ENCODE data around the gene LPCAT1.

Gene LPCAT1

DNA sequence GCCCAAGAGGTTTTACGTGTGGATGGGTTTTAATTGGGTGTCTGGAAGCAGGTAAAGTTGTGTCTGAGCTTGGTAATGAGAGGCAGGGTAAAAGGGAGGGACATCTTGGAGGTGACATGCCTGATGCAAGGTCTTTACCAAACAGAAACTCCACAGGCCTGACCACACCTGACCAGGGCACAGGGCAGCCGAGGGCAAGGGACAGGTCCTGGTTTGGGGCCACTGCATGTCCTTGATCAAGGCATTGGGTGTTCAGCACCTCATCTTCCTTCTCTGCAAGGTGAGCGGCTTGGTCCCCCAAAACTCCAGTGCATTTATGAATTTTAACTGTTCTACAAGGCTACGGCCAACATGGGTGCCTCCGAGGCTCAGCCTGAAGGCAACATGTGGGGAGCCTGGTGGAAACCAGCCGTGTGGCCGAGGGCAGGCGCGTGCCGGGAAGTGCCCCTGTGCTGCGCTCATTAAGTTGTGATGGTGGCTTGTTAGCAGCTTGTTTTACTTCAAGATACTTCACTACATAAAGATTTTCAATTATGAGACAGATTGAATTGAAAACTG lies 30.7 kb upstream of the LPCAT1 start:
- no peak for DNase-seq
- no peaks in the 10 kb centered on the region for H3K27me3 ChIP-seq (replicated peaks in 2 of 5; ENCODE audit: control insufficient read depth in 4 of 5, insufficient read depth in 5 of 5, low read length in 4 of 5)
- ChIA-PET CTCF (interaction anchor here (1.0 kb wide), 1 partner anchor 90 kb away, joined by 3 read pairs; no protein-coding TSS in a partner anchor), POLR2A (no interaction called here)
- H3K4me3 ChIP-seq (ENCODE audit: control insufficient read depth in 1 of 7, extremely low read depth in 1 of 7, insufficient read depth in 4 of 7, low read depth in 2 of 7, low read length in 6 of 7), result no peak overlapping the region
- no peaks in the 10 kb centered on the region for H3K9me3 ChIP-seq (ENCODE audit: control extremely low read depth in 1 of 5, control insufficient read depth in 4 of 5, insufficient read depth in 2 of 5, low read depth in 1 of 5, low read length in 4 of 5)
- H3K4me1 ChIP-seq (ENCODE audit: control extremely low read depth in 1 of 4, control insufficient read depth in 4 of 4, insufficient read depth in 4 of 4, low read length in 3 of 4), result no peaks in the 10 kb centered on the region
- WGBS (ENCODE audit: insufficient coverage), result 96% methylated on average over 5 of the region's 11 CpGs
- H3K27ac ChIP-seq (ENCODE audit: insufficient read depth in 1 of 2, low read depth in 1 of 2, low read length in 2 of 2, poor library complexity in 1 of 2, severe bottlenecking in 2 of 2), result no peak overlapping the region
- H3K36me3 ChIP-seq (ENCODE audit: control insufficient read depth in 4 of 4, insufficient read depth in 4 of 4, low read length in 3 of 4), result no peaks in the 10 kb centered on the region

DNA sequence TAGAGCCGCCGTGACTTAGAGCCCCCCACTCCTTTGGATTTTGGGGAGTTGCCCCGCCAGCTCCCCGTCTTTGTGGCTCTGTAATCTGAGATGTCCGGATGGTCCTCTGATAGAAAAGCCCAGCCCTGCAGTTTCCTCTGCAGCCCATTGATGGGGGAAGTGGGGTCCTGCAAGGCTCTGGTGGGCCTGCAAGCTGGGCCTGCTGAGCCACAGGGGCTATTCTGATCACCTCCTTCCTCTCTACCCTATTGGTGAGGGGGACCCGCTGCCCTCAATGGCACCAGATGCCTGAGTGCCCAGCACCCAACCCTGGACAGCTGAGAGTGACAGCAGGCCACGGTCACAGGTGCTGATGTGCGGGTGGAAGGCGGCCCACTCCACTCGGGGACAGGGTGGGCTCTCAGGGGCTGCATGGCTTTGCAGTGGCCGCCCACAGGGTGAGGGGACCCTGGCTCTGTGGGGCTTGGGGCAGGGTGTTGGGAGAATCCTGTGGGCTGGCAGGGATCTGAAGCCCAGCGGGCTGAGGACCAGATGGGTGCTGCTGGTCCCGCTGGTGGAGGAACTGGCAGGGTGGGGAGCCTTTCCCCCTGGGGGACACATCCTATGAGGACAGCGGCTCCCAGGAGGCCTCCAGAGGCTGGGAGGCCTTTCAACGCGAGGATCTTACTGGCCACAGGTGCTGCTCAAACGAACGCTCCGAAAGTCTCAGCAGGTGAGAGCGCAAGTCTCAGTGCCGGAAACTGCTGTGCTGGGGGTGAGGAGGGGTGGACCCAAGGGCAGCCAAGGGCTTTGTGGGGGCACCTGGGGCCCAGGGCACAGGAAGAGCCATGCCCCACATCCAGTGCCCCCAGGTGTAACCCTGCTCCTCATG lies 30.0 kb upstream of the LPCAT1 start:
- DNase-seq, result no peak
- Histone ChIP-seq H3K4me3 (ENCODE audit: control insufficient read depth in 1 of 7, extremely low read depth in 1 of 7, insufficient read depth in 4 of 7, low read depth in 2 of 7, low read length in 6 of 7) (no peak overlapping the region), H3K27me3 (replicated peaks in 2 of 5; ENCODE audit: control insufficient read depth in 4 of 5, insufficient read depth in 5 of 5, low read length in 4 of 5) (no peaks in the 10 kb centered on the region), H3K36me3 (ENCODE audit: control insufficient read depth in 4 of 4, insufficient read depth in 4 of 4, low read length in 3 of 4) (no peaks in the 10 kb centered on the region), H3K4me1 (ENCODE audit: control extremely low read depth in 1 of 4, control insufficient read depth in 4 of 4, insufficient read depth in 4 of 4, low read length in 3 of 4) (no peaks in the 10 kb centered on the region), H3K27ac (ENCODE audit: insufficient read depth in 1 of 2, low read depth in 1 of 2, low read length in 2 of 2, poor library complexity in 1 of 2, severe bottlenecking in 2 of 2) (no peak overlapping the region), H3K9me3 (ENCODE audit: control extremely low read depth in 1 of 5, control insufficient read depth in 4 of 5, insufficient read depth in 2 of 5, low read depth in 1 of 5, low read length in 4 of 5) (no peaks in the 10 kb centered on the region)
- ChIA-PET POLR2A (interaction anchor here (0.6 kb wide), 1 partner anchor 70 kb away, joined by 7 read pairs; no protein-coding TSS in a partner anchor), CTCF (interaction anchor here (1.3 kb wide), 1 partner anchor 9 kb away, joined by 4 read pairs; no protein-coding TSS in a partner anchor)
- 100% methylated on average over 6 of the region's 21 CpGs for WGBS (ENCODE audit: insufficient coverage)

DNA sequence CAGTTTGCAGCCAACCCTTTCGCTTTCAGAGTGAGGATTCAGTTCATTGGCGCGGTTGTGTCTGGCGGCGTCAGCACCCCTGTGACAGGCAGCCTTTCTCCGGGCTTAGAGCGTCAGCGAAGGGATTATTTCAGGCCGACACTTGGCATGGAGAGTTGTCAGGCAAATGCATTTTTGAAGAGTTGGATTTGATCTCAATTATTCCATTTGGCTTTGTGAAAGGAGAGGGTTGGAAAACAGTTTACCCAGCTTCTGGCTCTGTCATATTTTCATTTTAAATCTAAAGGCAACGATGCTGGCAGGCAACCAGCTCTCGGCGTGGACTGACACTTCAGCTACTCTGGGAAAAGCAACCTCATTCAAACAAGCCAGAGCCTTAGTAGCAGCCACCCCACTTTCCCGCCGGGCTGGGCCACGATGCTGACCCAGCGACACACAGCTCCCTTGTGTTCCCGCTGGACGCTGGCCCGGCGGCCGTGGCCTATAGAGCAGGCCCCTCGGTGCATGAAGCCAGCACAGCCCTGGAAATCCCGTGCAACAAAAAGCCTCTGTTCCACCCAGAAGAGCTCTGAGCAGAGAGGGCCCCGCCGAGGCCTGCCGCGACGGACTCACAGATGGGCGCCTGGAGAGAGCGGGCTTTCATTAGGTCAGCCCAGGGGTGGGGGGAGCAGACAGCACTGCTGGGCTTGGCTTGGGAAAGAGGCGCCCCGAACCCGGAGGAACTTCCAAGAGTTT lies 28.9 kb upstream of the LPCAT1 start:
- 95% methylated on average over 32 of the region's 33 CpGs for WGBS (ENCODE audit: insufficient coverage)
- Histone ChIP-seq H3K4me1 (ENCODE audit: control extremely low read depth in 1 of 4, control insufficient read depth in 4 of 4, insufficient read depth in 4 of 4, low read length in 3 of 4) (no peaks in the 10 kb centered on the region), H3K36me3 (ENCODE audit: control insufficient read depth in 4 of 4, insufficient read depth in 4 of 4, low read length in 3 of 4) (no peaks in the 10 kb centered on the region), H3K9me3 (ENCODE audit: control extremely low read depth in 1 of 5, control insufficient read depth in 4 of 5, insufficient read depth in 2 of 5, low read depth in 1 of 5, low read length in 4 of 5) (no peaks in the 10 kb centered on the region), H3K4me3 (ENCODE audit: control insufficient read depth in 1 of 7, extremely low read depth in 1 of 7, insufficient read depth in 4 of 7, low read depth in 2 of 7, low read length in 6 of 7) (no peak overlapping the region), H3K27me3 (replicated peaks in 2 of 5; ENCODE audit: control insufficient read depth in 4 of 5, insufficient read depth in 5 of 5, low read length in 4 of 5) (no peaks in the 10 kb centered on the region), H3K27ac (ENCODE audit: insufficient read depth in 1 of 2, low read depth in 1 of 2, low read length in 2 of 2, poor library complexity in 1 of 2, severe bottlenecking in 2 of 2) (no peak overlapping the region)
- POLR2A ChIA-PET, result no interaction called here
- CTCF ChIA-PET, result interaction anchor here (1.3 kb wide), 1 partner anchor 10 kb away, joined by 4 read pairs; no protein-coding TSS in a partner anchor
- DNase-seq, result no peak

DNA sequence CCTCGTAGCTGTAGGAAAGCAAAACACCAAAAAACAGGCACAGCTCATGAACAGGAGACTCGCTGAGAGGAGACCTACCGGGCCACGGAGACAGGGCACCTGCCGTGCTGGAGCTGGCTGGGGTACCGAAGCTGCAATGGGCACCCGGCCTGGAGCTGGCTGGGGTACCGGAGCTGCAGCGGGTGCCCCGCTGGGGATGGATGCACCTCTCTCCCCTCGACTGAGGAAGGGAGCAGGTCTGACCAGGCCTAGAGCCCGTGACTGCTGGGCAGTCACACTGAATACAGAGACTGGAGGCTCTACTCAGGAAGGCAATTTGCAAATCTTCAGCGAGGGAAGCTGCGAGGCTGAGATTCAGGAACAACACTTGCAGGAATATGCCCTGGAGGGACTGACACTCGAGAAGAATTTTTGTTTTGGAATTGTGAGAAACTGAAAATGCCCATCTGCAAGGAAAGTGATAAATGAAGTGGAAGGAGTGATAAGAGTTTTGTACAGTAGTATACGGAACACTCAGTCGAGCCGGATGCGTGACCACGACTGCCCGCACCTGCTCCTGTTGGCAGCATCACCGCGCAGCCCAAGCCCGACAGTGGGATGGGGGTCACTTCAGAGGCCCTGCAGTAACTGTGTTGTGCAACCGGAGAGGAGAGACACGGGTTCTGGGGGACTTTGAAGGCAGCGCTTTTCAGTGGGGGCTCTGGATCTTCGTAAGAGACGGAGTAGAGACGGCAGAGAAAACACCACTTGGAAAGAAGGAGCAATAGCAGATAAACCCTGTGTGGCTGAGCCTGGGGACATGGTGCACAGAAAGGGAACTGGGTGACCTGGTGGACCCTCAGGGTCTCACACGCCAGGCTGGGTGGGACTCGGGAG lies 27.9 kb upstream of the LPCAT1 start:
- no peaks in the 10 kb centered on the region for H3K36me3 ChIP-seq (ENCODE audit: control insufficient read depth in 4 of 4, insufficient read depth in 4 of 4, low read length in 3 of 4)
- peaks cover 0 to 1% (median 0%) of the 10 kb centered on the region in 4 experiments for H3K4me1 ChIP-seq (ENCODE audit: control extremely low read depth in 1 of 4, control insufficient read depth in 4 of 4, insufficient read depth in 4 of 4, low read length in 3 of 4)
- no peak for DNase-seq
- POLR2A ChIA-PET, result no interaction called here
- CTCF ChIA-PET, result no interaction called here
- 94% methylated on average over 31 of the region's 32 CpGs for whole genome bisulfite sequencing (ENCODE audit: insufficient coverage)
- H3K27ac ChIP-seq (ENCODE audit: insufficient read depth in 1 of 2, low read depth in 1 of 2, low read length in 2 of 2, poor library complexity in 1 of 2, severe bottlenecking in 2 of 2), result no peak overlapping the region
- no peaks in the 10 kb centered on the region for H3K9me3 ChIP-seq (ENCODE audit: control extremely low read depth in 1 of 5, control insufficient read depth in 4 of 5, insufficient read depth in 2 of 5, low read depth in 1 of 5, low read length in 4 of 5)
- no peaks in the 10 kb centered on the region for H3K27me3 ChIP-seq (replicated peaks in 2 of 5; ENCODE audit: control insufficient read depth in 4 of 5, insufficient read depth in 5 of 5, low read length in 4 of 5)
- H3K4me3 ChIP-seq (ENCODE audit: control insufficient read depth in 1 of 7, extremely low read depth in 1 of 7, insufficient read depth in 4 of 7, low read depth in 2 of 7, low read length in 6 of 7), result no peak overlapping the region

DNA sequence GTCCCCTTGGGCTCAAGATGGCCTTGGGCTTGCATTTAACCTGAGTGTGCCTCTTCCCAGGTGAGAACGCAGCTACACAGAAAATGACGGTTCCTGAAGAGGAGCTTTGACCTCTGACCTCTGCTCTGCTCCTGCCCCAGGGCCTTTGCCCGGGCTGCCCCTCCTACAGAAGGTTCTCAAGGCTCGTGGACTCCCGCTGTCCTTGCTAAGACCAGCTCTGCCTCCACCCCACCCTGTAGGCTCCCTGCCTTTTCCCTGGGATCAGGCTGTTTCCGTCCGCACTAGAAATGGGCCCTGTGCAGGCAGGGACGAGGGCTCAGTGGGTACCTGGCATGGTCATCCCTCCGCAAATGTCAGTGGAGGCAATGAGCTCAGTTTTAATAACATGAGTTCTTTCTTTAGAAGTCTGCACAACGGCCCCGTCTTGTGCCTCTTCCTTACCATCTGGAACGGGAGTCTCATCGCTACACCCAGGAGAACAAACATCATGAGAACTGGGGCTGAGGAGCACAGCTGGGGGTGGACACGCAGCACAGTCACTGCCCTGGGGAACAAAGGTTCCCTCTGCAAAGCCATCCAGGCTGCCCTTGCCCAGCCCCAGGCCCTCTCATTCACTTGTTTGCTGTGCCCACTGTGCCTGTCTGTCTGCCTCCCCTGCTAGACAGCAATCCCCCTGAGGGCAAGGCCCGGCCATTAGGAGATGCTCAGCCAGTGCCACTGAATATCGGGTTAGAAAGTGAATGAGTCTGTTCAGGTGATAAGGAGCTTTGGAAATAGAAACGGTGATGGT lies 26.7 kb upstream of the LPCAT1 start:
- Histone ChIP-seq H3K4me1 (ENCODE audit: control extremely low read depth in 1 of 4, control insufficient read depth in 4 of 4, insufficient read depth in 4 of 4, low read length in 3 of 4) (peaks cover 0 to 5% (median 0%) of the 10 kb centered on the region in 4 experiments), H3K36me3 (ENCODE audit: control insufficient read depth in 4 of 4, insufficient read depth in 4 of 4, low read length in 3 of 4) (no peaks in the 10 kb centered on the region), H3K27ac (ENCODE audit: insufficient read depth in 1 of 2, low read depth in 1 of 2, low read length in 2 of 2, poor library complexity in 1 of 2, severe bottlenecking in 2 of 2) (no peak overlapping the region), H3K4me3 (ENCODE audit: control insufficient read depth in 1 of 7, extremely low read depth in 1 of 7, insufficient read depth in 4 of 7, low read depth in 2 of 7, low read length in 6 of 7) (no peak overlapping the region), H3K9me3 (ENCODE audit: control extremely low read depth in 1 of 5, control insufficient read depth in 4 of 5, insufficient read depth in 2 of 5, low read depth in 1 of 5, low read length in 4 of 5) (no peaks in the 10 kb centered on the region), H3K27me3 (replicated peaks in 2 of 5; ENCODE audit: control insufficient read depth in 4 of 5, insufficient read depth in 5 of 5, low read length in 4 of 5) (no peaks in the 10 kb centered on the region)
- ChIA-PET POLR2A (no interaction called here), CTCF (no interaction called here)
- 95% methylated on average over 13 of the region's 17 CpGs for WGBS (ENCODE audit: insufficient coverage)
- no peak for DNase-seq

DNA sequence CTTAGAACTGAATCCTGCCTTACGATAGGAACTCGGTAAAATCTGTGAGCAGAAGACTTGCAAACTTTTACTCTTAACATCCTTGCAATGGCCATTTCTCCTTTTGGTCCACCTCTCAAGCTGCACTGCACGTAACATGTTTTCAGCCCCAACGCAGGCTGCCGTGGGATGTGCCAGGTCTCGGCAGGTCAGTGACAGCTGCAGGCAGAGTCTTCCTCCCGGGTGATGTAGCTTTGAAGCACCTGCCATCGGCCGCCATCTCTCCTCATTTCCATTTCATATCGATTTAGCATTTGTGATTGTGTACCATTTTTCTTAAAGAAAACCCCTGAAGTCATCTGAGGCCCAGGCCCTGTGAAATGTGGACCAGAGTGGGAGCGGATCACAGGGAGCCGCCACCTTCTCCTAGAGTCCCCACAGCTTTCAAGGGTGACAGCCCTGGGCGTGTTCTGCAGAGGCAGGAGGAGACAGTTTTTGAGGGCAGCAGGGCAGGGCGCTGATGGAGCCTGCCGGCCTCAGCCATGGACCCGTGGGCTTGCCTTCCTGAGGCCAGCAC lies 25.8 kb upstream of the LPCAT1 start:
- WGBS (ENCODE audit: insufficient coverage), result 80% methylated on average over 12 of the region's 16 CpGs
- no peaks in the 10 kb centered on the region for H3K36me3 ChIP-seq (ENCODE audit: control insufficient read depth in 4 of 4, insufficient read depth in 4 of 4, low read length in 3 of 4)
- CTCF ChIA-PET, result no interaction called here
- no peak for DNase-seq
- no peaks in the 10 kb centered on the region for H3K9me3 ChIP-seq (ENCODE audit: control extremely low read depth in 1 of 5, control insufficient read depth in 4 of 5, insufficient read depth in 2 of 5, low read depth in 1 of 5, low read length in 4 of 5)
- no peak overlapping the region for H3K27ac ChIP-seq (ENCODE audit: insufficient read depth in 1 of 2, low read depth in 1 of 2, low read length in 2 of 2, poor library complexity in 1 of 2, severe bottlenecking in 2 of 2)
- no peaks in the 10 kb centered on the region for H3K27me3 ChIP-seq (replicated peaks in 2 of 5; ENCODE audit: control insufficient read depth in 4 of 5, insufficient read depth in 5 of 5, low read length in 4 of 5)
- peaks cover 0 to 5% (median 0%) of the 10 kb centered on the region in 4 experiments for H3K4me1 ChIP-seq (ENCODE audit: control extremely low read depth in 1 of 4, control insufficient read depth in 4 of 4, insufficient read depth in 4 of 4, low read length in 3 of 4)
- POLR2A ChIA-PET, result no interaction called here
- no peak overlapping the region for H3K4me3 ChIP-seq (ENCODE audit: control insufficient read depth in 1 of 7, extremely low read depth in 1 of 7, insufficient read depth in 4 of 7, low read depth in 2 of 7, low read length in 6 of 7)

All from common myeloid progenitor, CD34-positive (primary cell).